CD1c-positive myeloid dendritic cell (primary cell): ENCODE measurements around the gene SLC25A14.

ENCODE experiments used
- DNase-seq: peaks from one replicate; pipeline ENCODE4 v3.0.0-alpha.2; 2016; ENCODE audit errors: extremely low spot score

The SLC25A14 gene

DNA sequence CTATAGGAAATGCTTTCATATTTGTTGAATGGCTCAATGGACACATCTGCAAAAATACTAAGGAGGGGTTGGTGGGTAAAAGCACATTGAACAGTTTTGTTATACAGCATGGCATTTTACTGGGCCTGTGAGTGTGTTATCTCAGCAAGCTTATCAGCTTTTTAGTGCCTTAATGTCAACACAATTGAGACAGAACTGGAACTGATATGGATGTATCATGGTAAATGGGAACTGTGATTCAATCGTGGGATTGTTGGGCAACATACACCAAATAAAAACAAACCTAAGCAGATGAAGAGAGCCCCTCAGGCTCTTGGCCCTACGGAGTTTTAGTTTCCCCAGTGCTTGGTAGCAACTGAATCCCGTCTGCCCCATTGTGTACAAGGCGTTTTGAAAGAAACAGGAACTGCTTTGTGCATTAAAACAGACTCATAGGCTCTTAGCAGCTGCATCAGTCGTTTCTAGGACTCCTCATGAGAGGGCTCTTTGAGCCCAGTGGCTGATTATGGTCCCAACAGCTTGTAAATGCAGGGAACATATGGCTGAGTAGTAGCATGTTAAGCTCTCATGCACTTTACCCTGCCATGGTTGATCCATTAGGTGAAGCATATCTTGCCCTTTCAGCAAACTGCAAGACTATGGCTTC lies 38.4 kb downstream of the SLC25A14 start:
- DNase-seq = no peak

DNA sequence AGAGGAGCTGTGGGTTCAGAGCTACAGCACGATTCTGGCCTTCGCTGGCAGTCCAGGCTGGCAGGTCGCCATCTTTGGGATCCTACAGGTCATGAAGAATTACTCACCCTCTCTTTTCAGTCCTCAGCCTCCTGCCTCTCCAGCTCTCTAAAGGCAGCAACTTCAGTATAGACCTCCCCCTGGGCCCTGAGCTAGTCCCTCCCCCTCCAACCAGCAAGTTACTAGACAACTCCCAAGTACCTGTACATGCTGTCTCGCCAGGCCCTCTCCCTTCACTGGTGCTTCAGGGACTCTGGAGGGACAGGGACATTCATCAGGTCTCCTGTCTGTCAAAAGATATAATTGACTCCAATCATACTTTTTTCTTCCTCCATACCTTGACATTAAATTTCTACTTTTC lies 45.8 kb downstream of the SLC25A14 start, which contains the start of gene GPR119:
Gene GPR119, minus strand, starts transcription at position 155 of the 400 bp plus-strand sequence. CDS start 227 bp downstream, outside the sequence.
- no peak for DNase-seq

DNA sequence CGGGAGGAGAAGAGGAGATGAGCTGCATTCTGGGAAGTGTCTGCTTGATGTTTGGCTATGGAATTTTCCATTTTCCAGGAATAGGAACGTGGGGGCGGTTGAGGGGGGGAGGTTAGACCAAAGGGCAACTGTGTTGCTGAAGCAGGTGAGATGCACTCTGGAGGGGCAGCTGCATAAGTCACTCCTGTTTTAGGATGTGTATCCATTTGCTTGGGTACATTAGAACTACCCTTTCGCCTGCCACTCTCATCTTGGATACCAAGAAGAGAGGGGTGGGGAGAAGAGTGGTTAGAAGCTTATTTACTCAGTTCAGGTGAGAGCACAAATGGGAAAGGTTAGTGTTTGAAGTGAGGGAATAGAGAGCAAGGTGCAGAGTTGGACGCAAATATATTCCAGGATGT lies 46.7 kb downstream of the SLC25A14 start:
- DNase-seq = no peak

DNA sequence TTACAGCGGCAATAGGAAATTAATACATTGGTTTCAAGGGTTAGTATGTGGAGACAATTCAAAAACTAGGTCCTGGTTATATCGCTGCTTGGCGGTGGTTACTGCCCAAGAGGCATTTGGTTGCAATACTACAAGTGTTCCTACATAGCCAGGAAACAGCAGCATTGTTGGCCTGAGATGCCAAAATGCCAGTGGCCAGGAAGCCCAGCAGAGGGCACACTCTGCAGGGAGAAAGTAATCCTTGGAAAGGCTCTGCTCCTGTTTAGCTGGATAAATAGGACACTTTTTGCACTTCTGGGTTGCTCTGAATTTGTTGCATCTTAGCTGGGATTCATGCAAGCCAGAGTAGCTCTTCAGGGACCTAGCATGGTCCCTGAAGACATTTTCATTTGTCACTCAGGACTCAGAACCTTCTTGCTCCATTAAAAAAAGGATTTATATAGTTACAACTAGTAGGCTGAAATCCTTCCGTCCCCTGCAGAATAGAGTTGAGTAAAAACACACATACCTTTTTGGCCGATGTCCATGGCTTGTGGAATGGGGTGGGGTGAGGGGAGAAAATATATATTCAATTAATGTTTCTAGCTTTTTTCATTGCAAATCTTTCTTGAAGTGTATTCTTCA lies 53.8 kb downstream of the SLC25A14 start:
- DNase-seq = peak; percentile 9

DNA sequence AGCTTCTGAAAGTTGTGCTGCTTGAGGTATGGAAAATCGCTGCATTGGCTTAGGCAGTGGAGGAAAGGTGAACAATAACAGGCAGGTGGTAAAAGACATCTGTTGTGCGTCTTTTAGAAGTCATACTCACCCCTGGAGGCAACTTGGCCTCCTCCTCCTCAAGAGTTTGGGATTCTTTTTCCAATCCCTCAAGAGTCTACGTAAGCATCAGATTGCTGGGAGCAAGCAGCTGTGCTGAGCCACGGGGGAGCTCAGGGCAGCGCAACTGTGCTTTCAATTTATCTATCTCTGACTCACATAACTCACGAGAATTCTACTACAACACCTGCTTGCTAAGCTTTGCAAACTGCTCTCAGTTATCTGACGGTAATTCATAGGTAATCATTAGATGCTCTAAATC lies 55.6 kb downstream of the SLC25A14 start:
- no peak for DNase-seq

DNA sequence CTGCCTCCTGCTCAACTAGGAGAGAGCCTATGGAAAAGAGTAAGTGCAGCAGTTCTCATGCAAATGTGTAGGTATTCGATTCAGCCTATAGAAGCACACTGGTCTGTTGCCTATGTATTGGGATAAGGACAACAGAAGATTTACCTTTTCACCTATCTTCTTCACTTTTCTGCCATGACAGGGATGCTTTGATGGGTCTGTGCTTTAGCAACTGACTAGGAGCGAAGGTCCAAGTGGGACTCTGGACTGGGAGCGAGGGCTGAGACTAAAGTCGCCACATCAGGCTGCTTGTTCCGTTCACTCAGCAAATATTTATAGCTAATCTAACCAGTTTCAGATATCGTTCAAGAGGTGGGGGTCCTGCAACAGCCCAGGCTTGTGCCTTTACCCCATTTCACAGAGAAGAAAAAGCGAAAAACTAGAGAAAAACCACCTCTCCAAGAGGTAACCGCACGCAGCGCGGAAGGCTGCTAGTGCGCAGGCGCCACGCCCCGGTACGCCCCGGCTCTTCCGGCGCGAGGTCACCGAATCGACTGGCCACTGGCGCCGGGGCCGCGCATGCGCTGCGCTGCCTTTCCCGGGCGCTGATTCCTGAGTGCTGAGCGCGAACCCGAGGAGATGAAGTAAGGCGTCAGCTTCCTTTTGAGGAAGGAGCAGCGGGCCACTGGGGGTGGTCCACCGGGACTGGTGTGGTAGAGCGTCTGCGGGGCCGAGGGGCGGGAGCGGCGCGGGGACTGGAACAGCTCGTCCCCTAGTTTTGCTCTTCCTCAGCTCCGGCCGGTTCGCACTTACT lies 61.9 kb downstream of the SLC25A14 start, which contains the start of gene RBMX2:
Gene RBMX2, plus strand, starts transcription at position 573 of the 793 bp plus-strand sequence. Its CDS starts 46 bp downstream, at position 619.
- peak; percentile 88 for DNase-seq

DNA sequence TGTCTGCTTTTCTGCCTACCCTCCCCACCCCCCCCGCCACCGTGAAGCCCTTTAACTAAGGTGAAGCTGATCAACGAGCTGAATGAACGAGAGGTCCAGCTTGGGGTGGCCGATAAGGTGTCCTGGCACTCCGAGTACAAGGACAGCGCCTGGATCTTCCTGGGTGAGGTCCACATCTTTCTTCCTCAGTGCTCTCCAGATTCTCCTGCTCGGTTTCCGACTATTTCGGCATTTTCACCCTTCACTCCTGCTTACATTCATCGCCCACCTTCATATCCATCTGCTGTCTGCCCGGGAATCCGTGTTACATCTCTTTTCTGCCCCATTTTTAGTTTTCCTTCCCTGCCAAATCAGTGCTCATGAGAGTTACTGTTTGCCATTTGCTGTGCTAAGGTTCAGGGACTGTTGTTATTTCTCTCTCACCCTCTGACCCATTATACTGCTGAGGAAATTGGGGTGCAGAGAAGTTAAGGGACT lies 62.5 kb downstream of the SLC25A14 start:
- no peak for DNase-seq

DNA sequence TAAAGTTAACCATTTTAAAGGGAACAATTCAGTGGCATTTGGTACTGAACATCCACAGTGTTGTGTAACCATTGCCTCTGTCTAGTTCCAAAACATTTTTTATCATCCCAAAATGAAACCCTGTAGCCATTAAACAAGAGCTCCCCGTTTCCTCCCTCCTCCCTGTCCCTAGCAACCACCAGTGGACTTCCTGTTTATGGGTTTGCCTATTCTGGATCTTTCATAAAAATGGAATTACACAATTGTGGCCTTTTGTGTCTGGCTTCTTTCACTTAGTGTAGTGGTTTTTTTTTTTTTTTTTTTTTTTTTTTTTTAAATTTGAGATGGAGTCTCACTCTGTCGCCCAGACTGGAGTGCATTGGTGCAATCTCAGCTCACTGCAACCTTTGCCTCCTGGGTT lies 73.7 kb downstream of the SLC25A14 start:
- peak; percentile 41 for DNase-seq

DNA sequence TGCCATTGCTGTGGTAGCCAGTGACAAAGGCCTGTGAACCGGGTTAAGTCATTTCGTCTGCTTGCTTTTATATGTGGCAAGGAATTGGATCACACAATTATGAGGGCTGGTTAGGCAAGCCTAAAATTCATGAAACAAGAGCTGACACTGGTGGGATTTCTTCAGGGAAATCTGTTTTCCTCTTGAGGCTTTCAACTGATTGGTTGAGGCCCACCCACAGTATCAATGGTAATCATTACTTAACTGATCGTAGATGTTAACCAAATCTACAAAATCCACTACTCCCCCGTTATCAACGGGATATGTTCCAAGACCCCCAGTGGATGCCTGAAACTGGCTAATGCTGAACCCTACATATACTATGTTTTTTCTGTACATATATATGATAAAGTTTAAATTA lies 75.1 kb downstream of the SLC25A14 start:
- DNase-seq = no peak

DNA sequence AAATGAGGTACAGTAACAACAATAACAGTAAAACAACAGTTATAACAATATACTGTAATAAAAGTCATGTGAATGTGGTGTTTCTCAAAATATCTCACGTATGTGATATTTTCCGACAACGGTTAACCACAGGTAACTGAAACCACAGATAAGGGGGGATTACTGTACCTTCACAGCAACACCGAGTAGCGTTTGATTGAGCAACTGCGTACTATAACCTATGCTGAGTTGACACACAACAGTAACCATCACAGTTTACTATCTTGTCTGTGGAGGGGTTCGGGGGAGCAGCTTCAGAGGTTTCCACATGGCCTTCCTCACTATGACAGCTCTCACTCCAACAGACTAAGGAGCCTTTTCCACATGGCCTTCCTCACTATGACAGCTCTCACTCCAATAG lies 75.5 kb downstream of the SLC25A14 start:
- DNase-seq = no peak

DNA sequence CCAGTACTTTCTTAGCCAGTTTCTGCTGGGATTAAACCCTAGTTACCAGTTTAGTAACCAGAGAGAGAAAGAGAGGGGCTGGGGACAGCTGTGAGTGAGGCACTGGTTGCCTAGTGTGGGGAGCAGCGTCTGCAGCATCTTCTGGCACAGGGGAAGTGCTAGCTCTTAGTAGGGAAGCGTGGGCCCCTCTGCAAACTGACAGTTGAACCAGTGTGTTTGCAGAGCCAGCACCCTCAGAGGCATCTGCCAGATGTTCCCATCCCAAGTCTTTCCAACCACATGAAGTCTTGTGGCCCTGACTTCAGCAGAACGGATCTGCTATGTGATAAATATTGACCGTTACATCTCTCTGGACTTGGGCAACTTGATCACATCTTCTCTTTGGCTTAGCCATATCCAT lies 77.1 kb downstream of the SLC25A14 start:
- DNase-seq = no peak

DNA sequence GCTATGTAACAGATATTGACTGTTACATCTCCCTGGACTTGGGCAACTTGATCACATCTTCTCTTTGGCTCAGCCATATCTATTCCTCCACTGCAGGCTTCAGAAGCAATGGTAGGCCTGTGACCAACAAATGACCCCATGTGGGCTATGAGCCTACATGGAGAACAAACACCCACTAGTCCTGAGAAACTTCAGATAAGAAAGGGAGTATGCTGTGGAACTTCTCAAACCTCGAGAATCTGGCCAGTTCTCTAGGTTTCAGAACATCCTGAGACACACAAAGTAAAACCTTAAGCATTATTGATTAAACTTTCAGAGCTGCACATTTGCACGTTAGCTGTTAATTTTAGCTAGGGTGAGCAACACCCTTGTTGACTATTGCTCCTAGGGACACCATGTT lies 78.3 kb downstream of the SLC25A14 start:
- no peak for DNase-seq

DNA sequence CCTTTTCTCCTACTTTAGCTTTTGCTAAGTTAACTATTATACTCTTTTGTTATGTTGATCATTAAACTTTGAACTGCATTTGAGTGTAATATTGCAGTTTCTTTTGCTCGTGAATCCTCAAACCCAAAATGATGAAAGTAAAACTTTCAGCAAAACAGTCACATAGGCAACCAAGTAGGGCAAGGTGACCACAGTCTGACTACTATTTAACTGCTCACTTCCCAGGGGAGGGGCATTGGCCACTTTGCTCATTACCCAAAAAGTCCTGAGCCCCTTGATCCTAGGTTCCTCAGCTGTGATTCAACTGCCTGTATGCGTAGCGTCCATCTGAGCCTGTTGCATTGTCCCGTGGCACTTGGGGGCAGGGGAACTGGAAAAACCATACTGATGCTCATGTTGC lies 79.0 kb downstream of the SLC25A14 start:
- no peak for DNase-seq

DNA sequence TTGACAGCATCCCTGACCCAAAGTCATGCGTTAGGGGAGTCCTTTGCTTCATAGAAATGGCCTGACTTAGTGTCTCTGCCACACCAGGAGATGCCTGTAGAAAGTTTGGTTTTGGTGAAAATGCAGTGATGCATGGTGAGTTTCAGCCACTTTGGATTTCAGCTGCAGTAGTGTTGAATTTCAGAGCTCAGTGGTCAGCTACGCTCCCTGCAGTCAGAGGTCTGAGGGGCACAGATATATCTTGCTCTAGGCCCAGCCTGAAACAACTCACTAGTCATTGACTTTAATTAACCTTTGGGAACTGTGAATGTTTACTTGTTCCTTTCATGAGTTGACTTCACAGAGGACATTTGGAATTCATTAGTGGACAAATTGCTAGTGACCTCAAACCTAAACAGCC lies 79.5 kb downstream of the SLC25A14 start:
- no peak for DNase-seq
